HL-60 (cell line): ENCODE results near the gene FBLN1.

Experiments used
- DNase-seq, 2 experiments: peaks; one replicate each; pipeline ENCODE4 v3.0.0-alpha.2; 2010 to 2020; ENCODE audit warnings: low read depth in 1 of 2, low spot score in 1 of 2
- H3K27ac ChIP-seq: fragments of 250-450 bp; sonication (Bioruptor Pico); replicated peaks from 2 replicates; pipeline ENCODE4 v1.5.1; 2020; ENCODE audit warnings: mild to moderate bottlenecking, moderate library complexity
- H3K27me3 ChIP-seq: fragments of 250-450 bp; sonication (Bioruptor Pico); 2 replicates; pipeline ENCODE4 v1.5.1; 2021; ENCODE audit warnings: mild to moderate bottlenecking, moderate library complexity; ENCODE audit not compliant: insufficient read depth, poor library complexity, severe bottlenecking
- H3K4me3 ChIP-seq: replicated peaks from 2 replicates; pipeline ENCODE4 v1.5.1; 2011; ENCODE audit warnings: mild to moderate bottlenecking, control low read depth, low read length; ENCODE audit not compliant: insufficient read depth
- CTCF ChIP-seq: IDR thresholded peaks from one replicate; pipeline ENCODE4 v1.5.1; 2011; ENCODE audit warnings: low read length, control low read depth, inconsistent platforms; ENCODE audit not compliant: insufficient read depth
- GABPA ChIP-seq: IDR thresholded peaks from 2 replicates; pipeline ENCODE4 v1.6.1; 2012; ENCODE audit warnings: low read depth
- POLR2AphosphoS5 ChIP-seq: IDR thresholded peaks from 2 replicates; pipeline ENCODE4 v1.6.1; 2012; ENCODE audit warnings: low read depth
- SPI1 ChIP-seq: IDR thresholded peaks from 2 replicates; pipeline ENCODE4 v1.6.1; 2012; ENCODE audit warnings: low read depth, mild to moderate bottlenecking, borderline replicate concordance
- TF ChIP-seq, protein P1 (sequence below): IDR thresholded peaks from 2 replicates; pipeline ENCODE4 v1.6.1; 2012; ENCODE audit warnings: low read depth; ENCODE audit not compliant: insufficient replicate concordance

FBLN1 gene

GRCh38 chr22:45552580-45553350 is 50.1 kb downstream of the FBLN1 start:
- TF ChIP-seq, protein P1, sequence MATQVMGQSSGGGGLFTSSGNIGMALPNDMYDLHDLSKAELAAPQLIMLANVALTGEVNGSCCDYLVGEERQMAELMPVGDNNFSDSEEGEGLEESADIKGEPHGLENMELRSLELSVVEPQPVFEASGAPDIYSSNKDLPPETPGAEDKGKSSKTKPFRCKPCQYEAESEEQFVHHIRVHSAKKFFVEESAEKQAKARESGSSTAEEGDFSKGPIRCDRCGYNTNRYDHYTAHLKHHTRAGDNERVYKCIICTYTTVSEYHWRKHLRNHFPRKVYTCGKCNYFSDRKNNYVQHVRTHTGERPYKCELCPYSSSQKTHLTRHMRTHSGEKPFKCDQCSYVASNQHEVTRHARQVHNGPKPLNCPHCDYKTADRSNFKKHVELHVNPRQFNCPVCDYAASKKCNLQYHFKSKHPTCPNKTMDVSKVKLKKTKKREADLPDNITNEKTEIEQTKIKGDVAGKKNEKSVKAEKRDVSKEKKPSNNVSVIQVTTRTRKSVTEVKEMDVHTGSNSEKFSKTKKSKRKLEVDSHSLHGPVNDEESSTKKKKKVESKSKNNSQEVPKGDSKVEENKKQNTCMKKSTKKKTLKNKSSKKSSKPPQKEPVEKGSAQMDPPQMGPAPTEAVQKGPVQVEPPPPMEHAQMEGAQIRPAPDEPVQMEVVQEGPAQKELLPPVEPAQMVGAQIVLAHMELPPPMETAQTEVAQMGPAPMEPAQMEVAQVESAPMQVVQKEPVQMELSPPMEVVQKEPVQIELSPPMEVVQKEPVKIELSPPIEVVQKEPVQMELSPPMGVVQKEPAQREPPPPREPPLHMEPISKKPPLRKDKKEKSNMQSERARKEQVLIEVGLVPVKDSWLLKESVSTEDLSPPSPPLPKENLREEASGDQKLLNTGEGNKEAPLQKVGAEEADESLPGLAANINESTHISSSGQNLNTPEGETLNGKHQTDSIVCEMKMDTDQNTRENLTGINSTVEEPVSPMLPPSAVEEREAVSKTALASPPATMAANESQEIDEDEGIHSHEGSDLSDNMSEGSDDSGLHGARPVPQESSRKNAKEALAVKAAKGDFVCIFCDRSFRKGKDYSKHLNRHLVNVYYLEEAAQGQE, result no peak
- TF ChIP-seq SPI1, result peak; percentile 40; the same call in 1 of the 2 replicates
- TF ChIP-seq POLR2AphosphoS5, result 0 out of 2 replicates have a peak, but pooled peaks have one; percentile 35
- no peak for TF ChIP-seq GABPA
- TF ChIP-seq CTCF, result peak; percentile 20
- Histone ChIP-seq H3K4me3 (no peak overlapping the region), H3K27me3 (peaks cover 2% of the 10 kb centered on the region), H3K27ac (no peak overlapping the region)
- peak; percentile 52 to 65 for DNase-seq

- Histone ChIP-seq H3K27me3 (peaks cover 2% of the 10 kb centered on the region), H3K4me3 (no peak overlapping the region), H3K27ac (no peak overlapping the region)
- TF ChIP-seq CTCF, result peak; percentile 77
- TF ChIP-seq SPI1, result no peak
- TF ChIP-seq, protein P1, result no peak
- DNase-seq, result peak; percentile 51 to 58
Measured at GRCh38 chr22:45553351-45554039, 50.8 kb downstream of the FBLN1 start.

DNA sequence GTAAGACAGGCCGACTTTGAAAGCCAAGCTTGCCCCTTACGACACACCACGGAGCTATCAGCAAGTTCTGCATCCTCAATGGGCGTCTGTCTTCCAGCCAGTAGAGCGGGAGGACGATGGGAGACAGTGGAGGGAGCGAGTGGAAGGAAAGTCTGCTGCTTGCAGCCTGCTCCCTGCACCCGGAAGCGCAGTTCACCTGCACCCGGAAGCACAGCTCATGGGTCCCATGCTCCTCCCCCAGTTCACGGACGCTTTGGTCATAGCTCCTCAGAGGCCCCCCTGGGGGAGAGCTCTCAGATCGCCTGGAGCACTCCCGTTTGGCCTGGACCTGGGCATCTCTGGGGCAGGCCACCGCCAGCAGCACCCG is 51.3 kb downstream of the FBLN1 start:
- peaks cover 2% of the 10 kb centered on the region for H3K27me3 ChIP-seq
- TF ChIP-seq SPI1, result no peak
- no peak for TF ChIP-seq POLR2AphosphoS5
- TF ChIP-seq CTCF, result no peak
- TF ChIP-seq, protein P1, result no peak
- TF ChIP-seq GABPA, result no peak
- no peak for DNase-seq
- no peak overlapping the region for H3K27ac ChIP-seq
- H3K4me3 ChIP-seq, result no peak overlapping the region
